HepG2 (cell line): ENCODE measurements around the gene RAD17. TPM values are rescaled to one million over a fixed set of nuclear protein-coding genes. Genes with fewer than 3 reads are reported as not detected.

Experiments
- ELF3 ChIP-seq: IDR thresholded peaks from 2 replicates; pipeline ENCODE4 v1.6.1; 2016; ENCODE audit warnings: missing genetic modification reagents, missing compliant biosample characterization
- FOXK2 ChIP-seq: fragments of 450-650 bp; IDR thresholded peaks from 2 replicates; pipeline ENCODE4 v1.6.1; 2016
- GABPB1 ChIP-seq: IDR thresholded peaks from 2 replicates; pipeline ENCODE4 v1.6.1; 2016; ENCODE audit warnings: mild to moderate bottlenecking, missing genetic modification reagents, moderate library complexity, missing compliant biosample characterization
- GATAD2A ChIP-seq: IDR thresholded peaks from 2 replicates; pipeline ENCODE4 v1.6.1; 2016
- GZF1 ChIP-seq: sonication (generic); formaldehyde crosslinking; IDR thresholded peaks from 2 replicates; pipeline ENCODE4 v1.5.1; 2020; ENCODE audit warnings: mild to moderate bottlenecking, missing genetic modification reagents
- HDAC6 ChIP-seq: fragments of 200-600 bp; sonication (generic); IDR thresholded peaks from 2 replicates; pipeline ENCODE4 v1.7.0; 2017; ENCODE audit warnings: mild to moderate bottlenecking, antibody characterized with exemption, low read length, low read depth
- HNRNPK ChIP-seq: fragments of 200-400 bp; formaldehyde crosslinking; IDR thresholded peaks from 2 replicates; pipeline ENCODE4 v1.6.1; 2018; ENCODE audit warnings: low read length, low read depth, moderate library complexity, mild to moderate bottlenecking; ENCODE audit not compliant: poor library complexity, severe bottlenecking
- HOMEZ ChIP-seq: IDR thresholded peaks from 2 replicates; pipeline ENCODE4 v1.6.1; 2016; ENCODE audit warnings: low read depth
- HOXD1 ChIP-seq: sonication (generic); formaldehyde crosslinking; IDR thresholded peaks from 2 replicates; pipeline ENCODE4 v1.5.0; 2020; ENCODE audit warnings: missing genetic modification reagents
- ISX ChIP-seq: sonication (generic); formaldehyde crosslinking; conservative IDR thresholded peaks from 2 replicates; pipeline ENCODE4 v1.5.0; 2020; ENCODE audit warnings: missing genetic modification reagents
- MIER2 ChIP-seq: IDR thresholded peaks from 2 replicates; pipeline ENCODE4 v1.6.1; 2016; ENCODE audit warnings: missing biosample characterization, missing genetic modification reagents
- PHF21A ChIP-seq: sonication (generic); formaldehyde crosslinking; IDR thresholded peaks from 2 replicates; pipeline ENCODE4 v1.5.0; 2020; ENCODE audit warnings: mild to moderate bottlenecking, missing genetic modification reagents
- POGZ ChIP-seq: sonication (generic); formaldehyde crosslinking; IDR thresholded peaks from 2 replicates; pipeline ENCODE4 v1.4.0; 2020; ENCODE audit warnings: mild to moderate bottlenecking, missing genetic modification reagents
- SKIL ChIP-seq: sonication (generic); formaldehyde crosslinking; IDR thresholded peaks from 2 replicates; pipeline ENCODE4 v1.8.0; 2022; ENCODE audit warnings: missing genetic modification reagents, mild to moderate bottlenecking, moderate library complexity, borderline replicate concordance
- SMARCE1 ChIP-seq: fragments of 450-650 bp; IDR thresholded peaks from 2 replicates; pipeline ENCODE4 v1.6.1; 2017; ENCODE audit warnings: borderline replicate concordance
- TARDBP ChIP-seq: sonication (generic); formaldehyde crosslinking; IDR thresholded peaks from 2 replicates; pipeline ENCODE4 v1.8.0; 2022; ENCODE audit warnings: mild to moderate bottlenecking, missing genetic modification reagents
- TMF1 ChIP-seq: sonication (generic); formaldehyde crosslinking; IDR thresholded peaks from 2 replicates; pipeline ENCODE4 v1.8.1; 2022; ENCODE audit warnings: low read depth, missing genetic modification reagents
- ZFP41 ChIP-seq: sonication (generic); formaldehyde crosslinking; IDR thresholded peaks from 2 replicates; pipeline ENCODE4 v1.4.0; 2020; ENCODE audit warnings: mild to moderate bottlenecking, missing genetic modification reagents, borderline replicate concordance
- ZNF138 ChIP-seq: sonication (generic); formaldehyde crosslinking; IDR thresholded peaks from 2 replicates; pipeline ENCODE4 v1.5.0; 2020; ENCODE audit warnings: mild to moderate bottlenecking, low read depth, missing genetic modification reagents
- ZNF207 ChIP-seq: fragments of 450-650 bp; IDR thresholded peaks from 2 replicates; pipeline ENCODE4 v1.6.1; 2016; ENCODE audit warnings: antibody characterized with exemption, borderline replicate concordance
- ZNF501 ChIP-seq: sonication (generic); formaldehyde crosslinking; IDR thresholded peaks from 2 replicates; pipeline ENCODE4 v1.5.1; 2020; ENCODE audit warnings: mild to moderate bottlenecking, moderate library complexity, missing genetic modification reagents
- ZNF569 ChIP-seq: sonication (generic); formaldehyde crosslinking; IDR thresholded peaks from 2 replicates; pipeline ENCODE4 v1.5.0; 2020; ENCODE audit warnings: mild to moderate bottlenecking, missing genetic modification reagents, moderate library complexity, borderline replicate concordance
- ZNF629 ChIP-seq: sonication (generic); formaldehyde crosslinking; conservative IDR thresholded peaks from 2 replicates; pipeline ENCODE4 v1.5.0; 2020; ENCODE audit warnings: missing genetic modification reagents
- polyA plus RNA-seq, 8 experiments: library from polyadenylated mRNA; depleted of rRNA in 3 of 8; stranded (reverse) in 7 of 8; unstranded in 1 of 8; fragments of >200 nt; fragmentation: Illumina TruSeq in 4 of 8; extraction: Trizol in 4 of 8; gene quantifications; 2 replicates each; pipeline versions ENCODE4 v1.2.1 to v1.2.3, GENCODE V29; 2011 to 2016; ENCODE audit warnings: low read depth in 4 of 8, missing spikeins in 1 of 8, mixed read lengths in 1 of 8; ENCODE audit not compliant: insufficient read depth in 1 of 8
- total RNA-seq, 5 experiments: library from RNA; depleted of rRNA; stranded (reverse); fragments of >200 nt; fragmentation: Illumina TruSeq; extraction: Trizol; gene quantifications; 2 replicates each; pipeline ENCODE4 v1.2.3, GENCODE V29; 2016; ENCODE audit warnings: low read depth in 1 of 5
- TF ChIP-seq, protein P1 (sequence below): sonication (generic); formaldehyde crosslinking; IDR thresholded peaks from 2 replicates; pipeline ENCODE4 v1.9.0; 2021; ENCODE audit warnings: missing genetic modification reagents, mild to moderate bottlenecking, borderline replicate concordance
- TF ChIP-seq, protein P2 (sequence below): sonication (generic); formaldehyde crosslinking; IDR thresholded peaks from 2 replicates; pipeline ENCODE4 v1.5.0; 2020; ENCODE audit warnings: missing genetic modification reagents

RAD17 gene
- total and polyA plus RNA-seq, 2 of the 13 experiments (the other 11 are each of a cell fraction or from before 2014, with no cell fraction given): 24.0 to 25.9 TPM

DNA sequence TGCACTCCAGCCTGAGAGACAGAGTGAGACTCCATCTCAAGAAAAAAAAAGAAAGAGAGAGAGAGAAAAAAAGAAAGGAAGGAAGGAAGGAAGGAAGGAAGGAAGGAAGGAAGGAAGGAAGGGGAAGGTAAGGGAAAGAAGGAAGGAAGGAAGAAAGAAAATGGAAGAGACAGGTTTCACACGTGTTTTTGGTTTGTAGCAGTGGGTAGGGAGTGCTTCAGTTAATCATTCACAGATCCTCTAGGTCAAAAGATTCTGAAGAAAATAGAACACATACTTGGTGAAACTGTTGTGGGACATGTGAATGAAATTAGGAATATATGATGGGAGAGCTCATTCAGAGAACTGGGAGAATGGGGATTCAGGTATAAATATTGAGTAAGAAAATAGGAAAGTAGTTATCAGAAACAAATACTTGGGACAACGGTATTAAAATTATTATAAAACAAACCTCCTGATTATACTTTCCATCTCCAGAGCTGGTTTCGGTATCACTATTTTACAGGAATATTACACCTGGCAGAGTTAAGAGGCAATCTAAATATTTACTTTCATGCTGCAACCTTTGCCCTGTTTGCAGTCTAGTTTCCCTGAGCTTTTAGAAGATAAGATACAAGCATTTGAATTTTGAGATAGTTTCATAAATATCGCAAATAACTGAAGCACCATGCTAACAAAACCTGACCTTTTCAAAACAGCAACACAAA lies 82.5 kb downstream of the RAD17 start (continued):
- TF ChIP-seq, protein P1, sequence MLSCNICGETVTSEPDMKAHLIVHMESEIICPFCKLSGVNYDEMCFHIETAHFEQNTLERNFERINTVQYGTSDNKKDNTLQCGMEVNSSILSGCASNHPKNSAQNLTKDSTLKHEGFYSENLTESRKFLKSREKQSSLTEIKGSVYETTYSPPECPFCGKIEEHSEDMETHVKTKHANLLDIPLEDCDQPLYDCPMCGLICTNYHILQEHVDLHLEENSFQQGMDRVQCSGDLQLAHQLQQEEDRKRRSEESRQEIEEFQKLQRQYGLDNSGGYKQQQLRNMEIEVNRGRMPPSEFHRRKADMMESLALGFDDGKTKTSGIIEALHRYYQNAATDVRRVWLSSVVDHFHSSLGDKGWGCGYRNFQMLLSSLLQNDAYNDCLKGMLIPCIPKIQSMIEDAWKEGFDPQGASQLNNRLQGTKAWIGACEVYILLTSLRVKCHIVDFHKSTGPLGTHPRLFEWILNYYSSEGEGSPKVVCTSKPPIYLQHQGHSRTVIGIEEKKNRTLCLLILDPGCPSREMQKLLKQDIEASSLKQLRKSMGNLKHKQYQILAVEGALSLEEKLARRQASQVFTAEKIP (CRISPR knock-in tag): no peak
- TF ChIP-seq HNRNPK (no peak), ZNF629 (CRISPR knock-in tag) (no peak), HOXD1 (CRISPR knock-in tag) (no peak), ISX (CRISPR knock-in tag) (no peak), TARDBP (CRISPR knock-in tag) (peak; percentile 56), POGZ (no peak), GATAD2A (CRISPR knock-in tag) (peak; percentile 82), ELF3 (peak; percentile 72), ZNF138 (CRISPR knock-in tag) (no peak), GZF1 (no peak), ZNF207 (no peak), ZNF501 (CRISPR knock-in tag) (no peak), SKIL (no peak), TMF1 (CRISPR knock-in tag) (no peak), MIER2 (CRISPR knock-in tag) (no peak), FOXK2 (no peak), GABPB1 (no peak), SMARCE1 (no peak), ZFP41 (no peak), ZNF569 (CRISPR knock-in tag) (no peak), PHF21A (CRISPR knock-in tag) (peak; percentile 18; the same call in 1 of the 2 replicates), HDAC6 (no peak), HOMEZ (CRISPR knock-in tag) (peak; percentile 48; the same call in 1 of the 2 replicates)
- TF ChIP-seq, protein P2, sequence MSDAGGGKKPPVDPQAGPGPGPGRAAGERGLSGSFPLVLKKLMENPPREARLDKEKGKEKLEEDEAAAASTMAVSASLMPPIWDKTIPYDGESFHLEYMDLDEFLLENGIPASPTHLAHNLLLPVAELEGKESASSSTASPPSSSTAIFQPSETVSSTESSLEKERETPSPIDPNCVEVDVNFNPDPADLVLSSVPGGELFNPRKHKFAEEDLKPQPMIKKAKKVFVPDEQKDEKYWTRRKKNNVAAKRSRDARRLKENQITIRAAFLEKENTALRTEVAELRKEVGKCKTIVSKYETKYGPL (CRISPR knock-in tag): no peak
